Hepatocyte (in vitro differentiated cells): ENCODE measurements around the gene FBH1.

Experiments used
- CTCF ChIP-seq: fragments of 200-600 bp; sonication (generic); IDR thresholded peaks from 2 replicates; pipeline ENCODE4 v1.5.1; 2016; ENCODE audit warnings: antibody characterized with exemption, mild to moderate bottlenecking; ENCODE audit not compliant: poor library complexity
- EZH2 ChIP-seq: fragments of 200-600 bp; sonication (generic); IDR thresholded peaks from 2 replicates; pipeline ENCODE4 v1.6.1; 2016; ENCODE audit warnings: antibody characterized with exemption, mild to moderate bottlenecking, borderline replicate concordance
- EZH2phosphoT487 ChIP-seq: fragments of 200-600 bp; sonication (generic); IDR thresholded peaks from one replicate; pipeline ENCODE4 v1.6.1; 2018; ENCODE audit warnings: antibody characterized with exemption, mild to moderate bottlenecking, low read depth, moderate library complexity; ENCODE audit not compliant: unreplicated experiment, severe bottlenecking

- TF ChIP-seq CTCF = no peak
- no peak for TF ChIP-seq EZH2
- no peak for TF ChIP-seq EZH2phosphoT487
Measured at GRCh38 chr10:5862360-5862961, 27.6 kb upstream of the FBH1 start.
